ENCODE measurements around the gene ANKS6. TPM values are rescaled to one million over a fixed set of nuclear protein-coding genes. Genes with fewer than 3 reads are reported as not detected.

The ANKS6 gene
- total RNA-seq, 2 donors from 2014 or later, result 3.3 to 8.7 TPM

- Histone ChIP-seq H3K27ac (no peak overlapping the region), H3K27me3 (no peaks in the 10 kb centered on the region), H3K4me3 (no peak overlapping the region), H3K4me1 (peaks cover 0 to 13% of the 10 kb centered on the region in 2 donors), H3K36me3 (no peaks in the 10 kb centered on the region), H3K9me3 (no peaks in the 10 kb centered on the region)
- no peak for TF ChIP-seq CTCF (IDR thresholded peaks at IDR 0.05)
- no peak for DNase-seq (ENCODE audit: low spot score)
These were observed 6.7 kb downstream of the ANKS6 start for GRCh38 chr9:98789483-98790133.

GRCh38 chr9:98787766-98788335 lies 8.5 kb downstream of the ANKS6 start:
- TF ChIP-seq CTCF (IDR thresholded peaks at IDR 0.05), result no peak
- Histone ChIP-seq H3K27me3 (no peaks in the 10 kb centered on the region), H3K27ac (no peak overlapping the region), H3K4me1 (peaks cover 0 to 13% of the 10 kb centered on the region in 2 donors), H3K4me3 (no peak overlapping the region), H3K36me3 (peaks cover 5% of the 10 kb centered on the region), H3K9me3 (no peaks in the 10 kb centered on the region)
- peak; percentile 51 for DNase-seq (ENCODE audit: low spot score)

- H3K27ac ChIP-seq, result no peak overlapping the region
- H3K9me3 ChIP-seq, result no peaks in the 10 kb centered on the region
- no peaks in the 10 kb centered on the region for H3K27me3 ChIP-seq
- peak; percentile 38 for DNase-seq (ENCODE audit: low spot score)
- no peak overlapping the region for H3K4me3 ChIP-seq
- peaks cover 10% of the 10 kb centered on the region for H3K36me3 ChIP-seq
- no peak for TF ChIP-seq CTCF (IDR thresholded peaks at IDR 0.05)
- H3K4me1 ChIP-seq, result peaks cover 0 to 12% of the 10 kb centered on the region in 2 donors
These were observed 9.4 kb downstream of the ANKS6 start for GRCh38 chr9:98786750-98787510.

GRCh38 chr9:98784831-98785806 lies 11.2 kb downstream of the ANKS6 start:
- H3K36me3 ChIP-seq, result peaks cover 18% of the 10 kb centered on the region
- TF ChIP-seq CTCF (IDR thresholded peaks at IDR 0.05), result no peak
- peak; percentile 21 for DNase-seq (ENCODE audit: low spot score)
- no peaks in the 10 kb centered on the region for H3K4me1 ChIP-seq
- H3K9me3 ChIP-seq, result no peaks in the 10 kb centered on the region
- no peak overlapping the region for H3K4me3 ChIP-seq
- no peaks in the 10 kb centered on the region for H3K27me3 ChIP-seq
- H3K27ac ChIP-seq, result no peak overlapping the region

- TF ChIP-seq CTCF (IDR thresholded peaks at IDR 0.05), result no peak
- Histone ChIP-seq H3K9me3 (no peaks in the 10 kb centered on the region), H3K27me3 (no peaks in the 10 kb centered on the region), H3K36me3 (peaks cover 18% of the 10 kb centered on the region), H3K4me3 (no peak overlapping the region), H3K4me1 (no peaks in the 10 kb centered on the region), H3K27ac (no peak overlapping the region)
- peak; percentile 57 for DNase-seq (ENCODE audit: low spot score)
These were observed 12.7 kb downstream of the ANKS6 start for GRCh38 chr9:98783518-98784226.

All from right atrium auricular region (tissue), 2 donors.